ENCODE data around the gene CD81.

CD81 gene

GRCh38 chr11:2400762-2401435 is 23.8 kb downstream of the CD81 start:
- DNase-seq (ENCODE audit: low read depth in 2 of 3, low spot score in 2 of 3), result no peak

- DNase-seq (ENCODE audit: low read depth in 2 of 3, low spot score in 2 of 3), result no peak
Measured at GRCh38 chr11:2401436-2401984, 24.4 kb downstream of the CD81 start.

- no peak for DNase-seq (ENCODE audit: low read depth in 2 of 3, low spot score in 2 of 3)
Measured at GRCh38 chr11:2402106-2402505, 25.0 kb downstream of the CD81 start.

GRCh38 chr11:2402890-2403645 is 26.0 kb downstream of the CD81 start:
- no peak for DNase-seq (ENCODE audit: low read depth in 2 of 3, low spot score in 2 of 3)

- no peak for DNase-seq (ENCODE audit: low read depth in 2 of 3, low spot score in 2 of 3)
Measured at GRCh38 chr11:2404735-2405196, 27.7 kb downstream of the CD81 start.

- no peak for DNase-seq (ENCODE audit: low read depth in 2 of 3, low spot score in 2 of 3)
Measured at GRCh38 chr11:2406451-2406850, 29.3 kb downstream of the CD81 start.

- DNase-seq (ENCODE audit: low read depth in 2 of 3, low spot score in 2 of 3), result no peak
Measured at GRCh38 chr11:2406878-2407410, 29.8 kb downstream of the CD81 start.

GRCh38 chr11:2408671-2409070 is 31.6 kb downstream of the CD81 start:
- no peak for DNase-seq (ENCODE audit: low read depth in 2 of 3, low spot score in 2 of 3)

GRCh38 chr11:2409126-2409525 is 32.0 kb downstream of the CD81 start:
- DNase-seq (ENCODE audit: low read depth in 2 of 3, low spot score in 2 of 3), result no peak

GRCh38 chr11:2409611-2410468 is 32.7 kb downstream of the CD81 start:
- DNase-seq (ENCODE audit: low read depth in 2 of 3, low spot score in 2 of 3), result no peak

GRCh38 chr11:2410616-2411015 is 33.5 kb downstream of the CD81 start:
- DNase-seq (ENCODE audit: low read depth in 2 of 3, low spot score in 2 of 3), result no peak

- DNase-seq (ENCODE audit: low read depth in 2 of 3, low spot score in 2 of 3), result no peak
Measured at GRCh38 chr11:2411446-2412305, 34.6 kb downstream of the CD81 start.

- DNase-seq (ENCODE audit: low read depth in 2 of 3, low spot score in 2 of 3), result no peak
Measured at GRCh38 chr11:2412323-2412722, 35.2 kb downstream of the CD81 start.

GRCh38 chr11:2413742-2414579 is 36.9 kb downstream of the CD81 start:
- no peak for DNase-seq (ENCODE audit: low read depth in 2 of 3, low spot score in 2 of 3)

- DNase-seq (ENCODE audit: low read depth in 2 of 3, low spot score in 2 of 3), result no peak
Measured at GRCh38 chr11:2414616-2415015, 37.5 kb downstream of the CD81 start.

GRCh38 chr11:2415171-2415570 is 38.1 kb downstream of the CD81 start:
- no peak for DNase-seq (ENCODE audit: low read depth in 2 of 3, low spot score in 2 of 3)

- DNase-seq (ENCODE audit: low read depth in 2 of 3, low spot score in 2 of 3), result no peak
Measured at GRCh38 chr11:2415601-2416380, 38.7 kb downstream of the CD81 start.

- no peak for DNase-seq (ENCODE audit: low read depth in 2 of 3, low spot score in 2 of 3)
Measured at GRCh38 chr11:2416765-2417164, 39.7 kb downstream of the CD81 start.

All from activated CD8-positive, alpha-beta memory T cell treated with anti-CD3 and anti-CD28 coated beads for 48 hours (primary cell).